Gastrocnemius medialis (tissue), 4 donors: ENCODE data around the gene MKNK1. TPM values are rescaled to one million over a fixed set of nuclear protein-coding genes. Genes with fewer than 3 reads are reported as not detected.

ENCODE experiments used
- ATAC-seq, 2 donors: fragments of 150-250 bp; one replicate each; pipeline ENCODE4 v1.9.1; 2016
- DNase-seq, 2 donors: peaks; one replicate each; pipeline ENCODE4 v3.0.0-alpha.2; 2019
- H3K27ac ChIP-seq, 4 donors: fragments of 200-600 bp; sonication (generic); 1 replicate in 1 of 4; 2 replicates in 3 of 4; pipeline ENCODE4 v1.5.1; 2016 to 2018; ENCODE audit warnings: mild to moderate bottlenecking in 2 of 4, moderate library complexity in 1 of 4
- H3K27me3 ChIP-seq, 3 donors: fragments of 200-600 bp; sonication (generic) in 2 of 3; 1 replicate in 1 of 3; 2 replicates in 2 of 3; pipeline versions ENCODE4 v1.5.1 to v1.6.0; 2016 to 2019; ENCODE audit warnings: mild to moderate bottlenecking in 1 of 3, moderate library complexity in 1 of 3
- H3K36me3 ChIP-seq, 2 donors: fragments of 200-600 bp; sonication (generic) in 1 of 2; one replicate each; pipeline ENCODE4 v1.5.1; 2017 to 2018
- H3K4me1 ChIP-seq, 2 donors: fragments of 200-600 bp; sonication (generic) in 1 of 2; one replicate each; pipeline ENCODE4 v1.5.1; 2016 to 2017; ENCODE audit warnings: mild to moderate bottlenecking in 2 of 2
- H3K4me3 ChIP-seq, 4 donors: fragments of 200-600 bp; sonication (generic) in 3 of 4; 1 replicate in 1 of 4; 2 replicates in 3 of 4; pipeline ENCODE4 v1.5.1; 2016 to 2019; ENCODE audit warnings: mild to moderate bottlenecking in 2 of 4
- H3K9me3 ChIP-seq, 3 donors: fragments of 200-600 bp; sonication (generic) in 2 of 3; 1 replicate in 1 of 3; 2 replicates in 2 of 3; pipeline ENCODE4 v1.5.1; 2016 to 2019
- CTCF ChIP-seq, 5 experiments: fragments of 450-650 bp in 3 of 5; fragments of 200-600 bp in 2 of 5; sonication (generic) in 2 of 5; IDR thresholded peaks in 4 of 5; conservative IDR thresholded peaks in 1 of 5; 1 replicate in 4 of 5; 2 replicates in 1 of 5; pipeline ENCODE4 v1.5.1; 2016 to 2019; ENCODE audit warnings: antibody characterized with exemption in 5 of 5, mild to moderate bottlenecking in 3 of 5, moderate library complexity in 3 of 5
- POLR2A ChIP-seq, 2 donors: fragments of 450-650 bp; IDR thresholded peaks; one replicate each; pipeline ENCODE4 v1.6.1; 2017; ENCODE audit warnings: antibody characterized with exemption in 2 of 2, mild to moderate bottlenecking in 2 of 2, moderate library complexity in 2 of 2
- in situ Hi-C, 4 donors: fragments of 200-750 bp; cut with MboI; loops; one replicate each; pipeline versions ENCODE4 v1.15.0 to v1.8.0; 2017; ENCODE audit warnings: low sequenced_read_pairs in 4 of 4
- intact Hi-C: fragments of 100-400 bp; cut with DNase I; formaldehyde crosslinking; loops from one replicate; pipeline ENCODE4 v1.15.1; 2023; ENCODE audit warnings: low total_unique reads
- total RNA-seq, 4 donors: library from RNA; depleted of rRNA; stranded (reverse); fragments of >200 nt; gene quantifications; one replicate each; pipeline versions ENCODE4 v1.1.0 to v1.2.3, GENCODE V29; 2016

The MKNK1 gene
- total RNA-seq, 4 donors from 2014 or later: 23.7 to 63.5 (median 43.4) TPM

DNA sequence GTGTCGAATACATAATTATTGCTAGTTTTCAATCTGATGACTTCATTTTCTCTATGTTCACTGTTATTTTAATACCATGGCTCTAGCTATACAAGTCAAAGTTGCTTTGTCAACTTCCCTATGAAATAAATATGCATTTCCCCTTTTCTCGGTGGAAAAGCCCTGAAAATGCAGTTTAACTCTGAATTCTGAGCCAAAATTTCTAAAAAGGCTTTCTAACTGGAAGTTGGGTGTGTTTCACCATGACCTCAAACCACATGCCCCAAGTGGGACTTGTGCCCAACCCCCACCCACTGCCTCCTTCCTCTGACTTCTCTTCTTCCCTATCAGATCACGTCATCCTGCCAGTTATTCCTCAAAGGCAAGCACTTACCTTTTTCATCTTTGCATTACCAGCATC lies 8.9 kb downstream of the MKNK1 start:
- in situ Hi-C loops (no loop called here), intact Hi-C loops (no loop called here)
- DNase-seq: peak in 1 of 2 donors; percentile 61
- peaks cover 22 to 32% of the 10 kb centered on the region in 2 donors for H3K4me1 ChIP-seq
- TF ChIP-seq POLR2A (IDR thresholded peaks at IDR 0.05) (no peak), CTCF (IDR thresholded peaks at IDR 0.05 in 4 of 5, conservative IDR thresholded peaks at IDR 0.05 in 1 of 5) (no peak)
- H3K36me3 ChIP-seq: peaks cover 0 to 39% of the 10 kb centered on the region in 2 donors
- H3K4me3 ChIP-seq: no peak overlapping the region
- ATAC-seq: no peak
- H3K9me3 ChIP-seq: no peaks in the 10 kb centered on the region
- H3K27me3 ChIP-seq: no peaks in the 10 kb centered on the region
- no peak overlapping the region for H3K27ac ChIP-seq

- Histone ChIP-seq H3K27me3 (no peaks in the 10 kb centered on the region), H3K27ac (no peak overlapping the region), H3K9me3 (no peaks in the 10 kb centered on the region), H3K36me3 (peaks cover 0 to 50% of the 10 kb centered on the region in 2 donors), H3K4me1 (peaks cover 11 to 21% of the 10 kb centered on the region in 2 donors), H3K4me3 (no peak overlapping the region)
- ATAC-seq: no peak
- no peak for DNase-seq
- in situ Hi-C loops (no loop called here), intact Hi-C loops (no loop called here)
- no peak for TF ChIP-seq POLR2A (IDR thresholded peaks at IDR 0.05)
- no peak for TF ChIP-seq CTCF (IDR thresholded peaks at IDR 0.05 in 4 of 5, conservative IDR thresholded peaks at IDR 0.05 in 1 of 5)
These were observed 10.0 kb downstream of the MKNK1 start for GRCh38 chr1:46594063-46594462.

- Histone ChIP-seq H3K36me3 (peaks cover 0 to 54% of the 10 kb centered on the region in 2 donors), H3K27ac (no peak overlapping the region), H3K4me1 (peaks cover 0 to 10% of the 10 kb centered on the region in 2 donors), H3K9me3 (no peaks in the 10 kb centered on the region), H3K27me3 (no peaks in the 10 kb centered on the region), H3K4me3 (no peak overlapping the region)
- no peak for DNase-seq
- ATAC-seq: no peak
- in situ Hi-C loops: no loop called here
- intact Hi-C loops: no loop called here
- TF ChIP-seq POLR2A (IDR thresholded peaks at IDR 0.05) (no peak), CTCF (IDR thresholded peaks at IDR 0.05 in 4 of 5, conservative IDR thresholded peaks at IDR 0.05 in 1 of 5) (no peak)
These were observed 11.2 kb downstream of the MKNK1 start for GRCh38 chr1:46592823-46593222.

GRCh38 chr1:46589529-46589928 lies 14.5 kb downstream of the MKNK1 start:
- H3K4me1 ChIP-seq: no peaks in the 10 kb centered on the region
- intact Hi-C loops: no loop called here
- in situ Hi-C loops: no loop called here
- H3K36me3 ChIP-seq: peaks cover 0 to 74% of the 10 kb centered on the region in 2 donors
- TF ChIP-seq CTCF (IDR thresholded peaks at IDR 0.05 in 4 of 5, conservative IDR thresholded peaks at IDR 0.05 in 1 of 5) (no peak), POLR2A (IDR thresholded peaks at IDR 0.05) (no peak)
- no peaks in the 10 kb centered on the region for H3K27me3 ChIP-seq
- ATAC-seq (no peak), DNase-seq (no peak)
- no peaks in the 10 kb centered on the region for H3K9me3 ChIP-seq
- H3K27ac ChIP-seq: no peak overlapping the region
- no peak overlapping the region for H3K4me3 ChIP-seq

DNA sequence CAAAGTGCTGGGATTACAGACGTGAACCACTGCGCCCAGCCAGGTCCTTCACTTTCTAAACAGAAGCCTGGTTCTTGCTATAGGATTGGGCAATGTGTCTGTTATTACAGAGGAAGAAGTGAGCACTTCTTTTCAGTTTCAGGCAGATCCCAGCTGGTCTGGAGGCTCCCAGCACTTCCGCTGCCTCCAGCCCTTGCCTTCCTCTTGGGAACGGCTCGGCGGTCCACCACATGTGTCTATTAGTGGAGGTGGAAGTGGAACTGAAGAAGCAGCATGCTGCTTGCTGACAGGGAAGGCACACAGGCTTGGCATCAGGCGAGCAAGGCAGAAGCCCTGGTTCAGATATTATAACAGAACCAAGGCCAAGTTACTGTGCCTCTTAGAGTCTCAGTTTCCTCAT lies 17.0 kb downstream of the MKNK1 start:
- in situ Hi-C loops: no loop called here
- intact Hi-C loops: no loop called here
- H3K4me1 ChIP-seq: no peaks in the 10 kb centered on the region
- TF ChIP-seq POLR2A (IDR thresholded peaks at IDR 0.05) (no peak), CTCF (IDR thresholded peaks at IDR 0.05 in 4 of 5, conservative IDR thresholded peaks at IDR 0.05 in 1 of 5) (no peak)
- peaks cover 0 to 78% of the 10 kb centered on the region in 2 donors for H3K36me3 ChIP-seq
- peak in 1 of 2 donors; percentile 47 for ATAC-seq
- no peaks in the 10 kb centered on the region for H3K27me3 ChIP-seq
- H3K27ac ChIP-seq: no peak overlapping the region
- DNase-seq: peak in 1 of 2 donors; percentile 46
- H3K4me3 ChIP-seq: no peak overlapping the region
- no peaks in the 10 kb centered on the region for H3K9me3 ChIP-seq
